HG03097 (cell line): ENCODE results near the gene SLC43A1.
"Not testable (repeated sequence)": the region's sequence is repeated elsewhere in the genome, so short reads cannot be mapped to it uniquely, and the experiment has no call there.

Experiments
- ATAC-seq: cut with Tn5 transposase; IDR thresholded peaks from one replicate; pipeline ENCODE4 v1.9.1; 2021; ENCODE audit not compliant: unreplicated experiment, low FRiP score

Gene SLC43A1

GRCh38 chr11:57463671-57464538 is 51.6 kb downstream of the SLC43A1 start:
- no peak for ATAC-seq

GRCh38 chr11:57462597-57462996 is 52.9 kb downstream of the SLC43A1 start:
- no peak for ATAC-seq

GRCh38 chr11:57461841-57462489 is 53.5 kb downstream of the SLC43A1 start:
- ATAC-seq, result no peak

GRCh38 chr11:57460758-57461749 is 54.4 kb downstream of the SLC43A1 start:
- ATAC-seq, result no peak

GRCh38 chr11:57460022-57460757 is 55.3 kb downstream of the SLC43A1 start, which contains the start of gene RTN4RL2:
Gene RTN4RL2, plus strand, starts transcription at chr11:57460528. Its CDS starts 338 bp downstream, at chr11:57460866.
- ATAC-seq, result no peak

DNA sequence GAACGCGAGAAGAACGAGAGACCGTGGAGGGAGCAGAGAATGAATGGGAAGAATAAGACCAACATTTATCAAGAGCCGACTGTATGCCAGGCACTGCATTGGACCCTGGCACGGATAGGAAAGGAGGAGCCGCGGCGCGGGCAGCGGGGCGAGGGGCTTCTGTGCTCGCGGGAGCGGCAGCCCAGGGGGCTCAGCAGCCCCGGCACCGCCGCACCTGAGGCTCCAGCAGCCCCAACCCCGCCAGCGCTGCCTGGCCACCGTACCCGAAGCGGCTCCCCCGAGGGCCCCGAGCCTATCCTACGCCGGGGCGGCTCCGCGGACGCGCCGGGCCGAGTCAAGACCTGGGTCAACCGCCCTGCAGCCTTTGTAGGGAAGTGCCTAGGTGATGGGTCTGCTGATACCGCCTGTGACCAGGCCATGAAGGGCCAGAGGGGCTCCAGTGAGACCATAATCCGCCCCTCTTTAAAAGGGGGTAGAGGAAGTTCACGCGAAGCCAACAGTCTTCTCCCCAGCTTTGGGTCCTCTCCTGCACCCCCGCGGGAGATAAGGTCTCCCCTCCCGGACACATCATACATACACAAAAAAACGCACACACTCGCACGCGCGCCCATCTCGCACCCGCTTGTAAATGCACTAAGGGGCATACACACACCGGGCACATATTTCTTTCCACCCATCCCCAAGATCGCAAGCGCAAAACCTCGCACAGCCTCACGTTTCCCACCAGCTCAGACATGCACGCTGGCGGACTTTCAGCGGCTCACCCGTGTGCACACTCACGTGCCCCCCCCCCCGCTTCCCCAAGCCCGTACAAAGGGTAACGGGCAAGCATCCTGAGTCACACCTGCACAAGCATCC is 56.1 kb downstream of the SLC43A1 start:
- ATAC-seq, result no peak

DNA sequence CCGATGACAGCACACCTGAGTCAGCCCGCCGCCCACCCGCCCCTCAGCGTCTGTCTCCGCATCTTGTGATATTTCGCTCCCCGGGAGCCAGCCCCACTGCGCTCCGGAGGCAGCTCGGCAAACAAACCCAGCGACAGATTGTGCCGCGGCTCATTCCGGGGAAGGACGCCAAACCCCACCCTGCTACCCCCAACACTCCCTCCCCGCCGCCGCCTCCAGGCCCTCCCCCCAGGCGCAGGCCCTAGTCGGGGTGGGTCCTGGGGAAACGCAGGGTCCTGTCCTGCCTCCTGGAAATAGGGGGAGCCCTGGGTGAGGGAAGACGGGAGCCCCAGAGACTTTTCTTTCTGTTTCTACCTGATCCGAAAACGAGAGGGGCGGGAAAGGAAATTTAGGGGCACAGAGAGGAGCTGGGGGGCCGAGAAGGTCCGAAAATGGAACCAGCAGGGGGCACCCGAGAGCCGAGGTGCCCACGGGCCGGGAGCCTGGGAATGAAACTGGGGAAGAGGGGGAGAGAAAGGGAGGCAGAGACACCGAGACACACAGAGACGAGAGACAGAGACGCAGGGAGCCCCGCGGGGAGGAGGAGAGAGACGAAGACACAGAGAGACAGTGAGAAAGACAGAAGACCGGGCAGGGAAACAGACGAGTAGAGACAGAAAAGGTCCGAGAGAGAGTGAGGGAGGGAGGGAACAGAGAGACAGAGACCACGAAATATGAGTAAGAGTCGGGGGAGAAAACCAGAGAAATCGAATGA is 56.9 kb downstream of the SLC43A1 start:
- ATAC-seq, result no peak

- no peak for ATAC-seq
Measured at GRCh38 chr11:57458060-57458409, 57.5 kb downstream of the SLC43A1 start.

- peak; percentile 13 for ATAC-seq
Measured at GRCh38 chr11:57457643-57458023, 57.9 kb downstream of the SLC43A1 start.

GRCh38 chr11:57456960-57457642 is 58.4 kb downstream of the SLC43A1 start:
- peak; percentile 42 for ATAC-seq

- ATAC-seq, result no peak
Measured at GRCh38 chr11:57453543-57454177, 61.8 kb downstream of the SLC43A1 start.

- no peak for ATAC-seq
Measured at GRCh38 chr11:57446055-57446454, 69.4 kb downstream of the SLC43A1 start.

- ATAC-seq, result not testable (repeated sequence)
Measured at GRCh38 chr11:57445122-57445394, 70.4 kb downstream of the SLC43A1 start.

GRCh38 chr11:57444362-57445121 is 71.0 kb downstream of the SLC43A1 start:
- ATAC-seq, result no peak

DNA sequence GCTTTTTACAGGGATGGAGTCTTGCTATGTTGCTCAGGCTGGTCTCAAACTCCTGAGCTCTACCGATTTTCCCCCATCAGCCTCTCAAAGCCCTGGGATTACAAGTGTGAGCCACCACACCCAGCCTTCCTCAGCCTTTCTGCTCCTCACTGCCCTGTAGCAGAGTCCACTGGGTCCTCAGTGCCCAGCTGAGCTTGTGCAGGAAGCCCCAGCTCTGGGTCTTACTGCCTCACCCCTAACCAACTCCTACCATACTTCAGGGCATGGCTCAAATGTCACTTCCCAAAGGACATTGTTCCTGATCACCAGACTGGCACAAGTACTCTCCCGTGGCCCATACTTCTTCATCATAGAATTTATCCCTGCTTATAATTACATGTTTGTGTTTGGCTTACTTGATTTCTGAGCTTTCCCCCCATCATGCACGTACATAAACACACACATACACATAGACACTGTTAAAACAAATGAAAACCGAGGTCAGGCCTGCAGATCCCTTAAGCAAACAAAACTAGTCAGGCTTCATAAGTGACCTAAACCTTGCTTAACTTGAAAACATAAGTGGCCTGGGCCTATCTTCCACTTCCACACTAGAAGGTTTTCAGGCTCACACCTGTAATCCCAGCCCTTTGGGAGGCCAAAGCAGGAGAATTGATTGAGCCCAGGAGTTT is 74.6 kb downstream of the SLC43A1 start:
- ATAC-seq, result no peak

- no peak for ATAC-seq
Measured at GRCh38 chr11:57439786-57440185, 75.7 kb downstream of the SLC43A1 start.
